Keratinocyte (primary cell): ENCODE results near the gene LRFN3. TPM values are rescaled to one million over a fixed set of nuclear protein-coding genes. Genes with fewer than 3 reads are reported as not detected.
"Not testable (repeated sequence)": the region's sequence is repeated elsewhere in the genome, so short reads cannot be mapped to it uniquely, and the experiment has no call there.

ENCODE experiments used
- DNase-seq: peaks from one replicate; pipeline ENCODE4 v3.0.0-alpha.2; 2011; ENCODE audit warnings: low read depth, missing footprints, low spot score
- FAIRE-seq: peaks from 2 replicates; lab custom pipeline; 2011; peaks lifted over from hg19 to GRCh38; lab: Jason Lieb, UNC
- H2AFZ ChIP-seq: 2 replicates; pipeline ENCODE4 v1.6.0; 2012; ENCODE audit warnings: low read length, control low read depth, inconsistent platforms; ENCODE audit not compliant: control insufficient read depth
- H3K27ac ChIP-seq: 2 replicates; pipeline ENCODE4 v1.5.1; 2011; ENCODE audit warnings: low read length; ENCODE audit not compliant: control insufficient read depth, insufficient read depth
- H3K27me3 ChIP-seq: 3 replicates; pipeline ENCODE4 v1.6.0; 2011; ENCODE audit warnings: low read length; ENCODE audit not compliant: control insufficient read depth, insufficient read depth; ENCODE audit errors: extremely low read depth
- H3K36me3 ChIP-seq, 2 experiments: 2 replicates in 1 of 2; 3 replicates in 1 of 2; pipeline ENCODE4 v1.5.1; 2011; ENCODE audit warnings: low read length in 2 of 2, mild to moderate bottlenecking in 1 of 2; ENCODE audit not compliant: control insufficient read depth in 2 of 2, insufficient read depth in 2 of 2; ENCODE audit errors: extremely low read depth in 1 of 2
- H3K4me1 ChIP-seq: 3 replicates; pipeline ENCODE4 v1.5.1; 2011; ENCODE audit warnings: low read length; ENCODE audit not compliant: control insufficient read depth, insufficient read depth; ENCODE audit errors: extremely low read depth
- H3K4me2 ChIP-seq: 3 replicates; pipeline ENCODE4 v1.6.0; 2011; ENCODE audit warnings: low read depth, low read length; ENCODE audit not compliant: control insufficient read depth, insufficient read depth; ENCODE audit errors: extremely low read depth
- H3K4me3 ChIP-seq, 3 experiments: fragments of 200-600 bp in 1 of 3; sonication (generic) in 1 of 3; 2 replicates in 2 of 3; 3 replicates in 1 of 3; pipeline ENCODE4 v1.5.1; 2011 to 2016; ENCODE audit warnings: low read length in 3 of 3, mild to moderate bottlenecking in 3 of 3, control low read depth in 2 of 3, inconsistent platforms in 1 of 3, low read depth in 1 of 3, mixed read lengths in 1 of 3, mixed run types in 1 of 3, moderate library complexity in 1 of 3; ENCODE audit not compliant: control insufficient read depth in 2 of 3, insufficient read depth in 2 of 3; ENCODE audit errors: extremely low read depth in 1 of 3
- H3K79me2 ChIP-seq: 2 replicates; pipeline ENCODE4 v1.6.0; 2012; ENCODE audit warnings: low read length; ENCODE audit not compliant: control insufficient read depth, insufficient read depth
- H3K9ac ChIP-seq: 3 replicates; pipeline ENCODE4 v1.6.0; 2011; ENCODE audit warnings: low read length; ENCODE audit not compliant: control insufficient read depth, insufficient read depth; ENCODE audit errors: extremely low read depth
- H3K9me1 ChIP-seq: 3 replicates; pipeline ENCODE4 v1.6.0; 2011; ENCODE audit warnings: low read length; ENCODE audit not compliant: control insufficient read depth, insufficient read depth; ENCODE audit errors: extremely low read depth
- H3K9me3 ChIP-seq: 2 replicates; pipeline ENCODE4 v1.5.1; 2012; ENCODE audit warnings: low read depth, low read length; ENCODE audit not compliant: control insufficient read depth
- H4K20me1 ChIP-seq: 3 replicates; pipeline ENCODE4 v1.6.0; 2011; ENCODE audit warnings: low read length; ENCODE audit not compliant: control insufficient read depth, insufficient read depth; ENCODE audit errors: extremely low read depth
- CTCF ChIP-seq, 3 experiments: IDR thresholded peaks in 1 of 3; conservative IDR thresholded peaks in 1 of 3; optimal IDR thresholded peaks in 1 of 3; 2 replicates in 2 of 3; 3 replicates in 1 of 3; pipeline versions ENCODE3 to v1.5.1; 2011; ENCODE audit warnings: low read length in 3 of 3, mild to moderate bottlenecking in 3 of 3, moderate library complexity in 2 of 3, control low read depth in 1 of 3, inconsistent platforms in 1 of 3; ENCODE audit not compliant: insufficient read depth in 2 of 3; ENCODE audit errors: extremely low read depth in 1 of 3
- EZH2 ChIP-seq: IDR thresholded peaks from one replicate; pipeline ENCODE4 v1.6.1; 2012; ENCODE audit warnings: inconsistent platforms, mild to moderate bottlenecking, low read length, moderate library complexity
- dilution Hi-C: fragments of 300-500 bp; cut with MboI; formaldehyde crosslinking; loops from one replicate; pipeline ENCODE4 v1.7.0; 2020; ENCODE audit warnings: low sequenced_read_pairs; ENCODE audit not compliant: extremely low pct_ligation_motif_present
- polyA plus RNA-seq, 5 experiments: library from polyadenylated mRNA; depleted of rRNA in 3 of 5; stranded (reverse) in 3 of 5; stranded (forward) in 1 of 5; unstranded in 1 of 5; fragments of >200 nt; gene quantifications; 1 replicate in 1 of 5; 2 replicates in 3 of 5; 3 replicates in 1 of 5; pipeline versions ENCODE4 v1.2.1 to v1.2.3, GENCODE V29; 2011 to 2012; ENCODE audit warnings: missing spikeins in 2 of 5, low read depth in 1 of 5, low replicate concordance in 1 of 5

Gene LRFN3
- polyA plus RNA-seq, 1 donor (not counting 4 experiments of a cell fraction or from before 2014, with no cell fraction given): 0.73 TPM

- Histone ChIP-seq H3K9ac (no peak overlapping the region), H4K20me1 (no peaks in the 10 kb centered on the region), H2AFZ (no peak overlapping the region), H3K36me3 (peaks cover 15 to 32% of the 10 kb centered on the region in 2 experiments), H3K27ac (no peak overlapping the region), H3K79me2 (no peaks in the 10 kb centered on the region), H3K4me1 (no peaks in the 10 kb centered on the region), H3K27me3 (no peaks in the 10 kb centered on the region), H3K9me3 (no peaks in the 10 kb centered on the region), H3K4me2 (no peak overlapping the region), H3K4me3 (no peak overlapping the region), H3K9me1 (no peaks in the 10 kb centered on the region)
- dilution Hi-C loops: no loop called here
- DNase-seq (no peak), FAIRE-seq (no peak)
- no peak for TF ChIP-seq EZH2
- TF ChIP-seq CTCF (optimal IDR thresholded peaks at IDR 0.05 in 1 of 3, IDR thresholded peaks at IDR 0.05 in 1 of 3, conservative IDR thresholded peaks at IDR 0.05 in 1 of 3; ENCODE audit: extremely low read depth in 1 of 3, insufficient read depth in 2 of 3, low read length in 3 of 3): no peak
Observed at GRCh38 chr19:35890113-35890650, 46.0 kb upstream of the LRFN3 start.

GRCh38 chr19:35891819-35892218, 44.4 kb upstream of the LRFN3 start:
- DNase-seq, dilution Hi-C loops, H3K27me3 ChIP-seq, H3K27ac ChIP-seq, FAIRE-seq, H3K9ac ChIP-seq, H3K9me3 ChIP-seq, H3K9me1 ChIP-seq, H3K4me3 ChIP-seq, H2AFZ ChIP-seq, H4K20me1 ChIP-seq, H3K79me2 ChIP-seq, H3K4me2 ChIP-seq, H3K4me1 ChIP-seq: not testable (repeated sequence)
- peaks cover 22 to 41% of the 10 kb centered on the region in 2 experiments for H3K36me3 ChIP-seq

GRCh38 chr19:35894342-35894741, 41.8 kb upstream of the LRFN3 start:
- Histone ChIP-seq H3K4me2 (no peak overlapping the region), H3K27me3 (no peaks in the 10 kb centered on the region), H3K36me3 (peaks cover 10 to 33% of the 10 kb centered on the region in 2 experiments), H3K4me1 (peaks cover 3% of the 10 kb centered on the region), H3K9me3 (no peaks in the 10 kb centered on the region), H3K79me2 (peaks cover 19% of the 10 kb centered on the region), H3K9me1 (no peaks in the 10 kb centered on the region), H3K4me3 (no peak overlapping the region), H4K20me1 (no peaks in the 10 kb centered on the region), H2AFZ (no peak overlapping the region), H3K9ac (no peak overlapping the region), H3K27ac (no peak overlapping the region)
- DNase-seq (no peak), FAIRE-seq (no peak)
- dilution Hi-C loops: no loop called here
- TF ChIP-seq CTCF (optimal IDR thresholded peaks at IDR 0.05 in 1 of 3, IDR thresholded peaks at IDR 0.05 in 1 of 3, conservative IDR thresholded peaks at IDR 0.05 in 1 of 3; ENCODE audit: extremely low read depth in 1 of 3, insufficient read depth in 2 of 3, low read length in 3 of 3) (no peak), EZH2 (no peak)
